K562 (cell line): ENCODE results near the gene PNISR. TPM values are rescaled to one million over a fixed set of nuclear protein-coding genes. Genes with fewer than 3 reads are reported as not detected.

Source experiments
- ATAC-seq: fragments of 200-7000 bp; cut with Tn5 transposase; 3 replicates; pipeline ENCODE4 v1.9.1; 2020; ENCODE audit warnings: moderate library complexity
- BruUV-seq: library from RNA; stranded (reverse); fragments of 400-500 nt; replicated peaks from 2 replicates; lab custom pipeline; 2021; lab: Mats Ljungman, UMichigan
- CTCF ChIA-PET: fragments of 300-600 bp; formaldehyde crosslinking; extraction: SDS; loops from one replicate; lab custom pipeline; 2021; ENCODE audit warnings: low intra/inter-chr PET ratio; lab: Yijun Ruan, JAX
- POLR2A ChIA-PET: fragments of 300-600, 350-650 bp; sonication (Branson Sonifier 250); formaldehyde crosslinking; extraction: SDS; loops from one replicate; lab custom pipeline; 2021; ENCODE audit warnings: antibody characterized with exemption, inconsistent platforms; lab: Yijun Ruan, JAX
- DNase-seq, 4 experiments: peaks; one replicate each; pipeline versions ENCODE4 v3.0.0 to v3.0.0-alpha.2; 2011 to 2018; ENCODE audit warnings: low spot score in 3 of 4, mixed read lengths in 3 of 4; ENCODE audit errors: extremely low read depth in 1 of 4
- FAIRE-seq: peaks from 2 replicates; lab custom pipeline; 2011; peaks lifted over from hg19 to GRCh38; lab: Jason Lieb, UNC
- H2AFZ ChIP-seq: 2 replicates; pipeline ENCODE4 v1.6.0; 2011; ENCODE audit warnings: low read depth, low read length, control low read depth, inconsistent platforms
- H3K27ac ChIP-seq: fragments of 200-600 bp; 3 replicates; pipeline ENCODE4 v1.8.0; 2011; ENCODE audit warnings: low read depth, mild to moderate bottlenecking, control low read depth, inconsistent platforms, low read length, moderate library complexity, mixed read lengths; ENCODE audit errors: extremely low read depth
- H3K27me3 ChIP-seq, 2 experiments: fragments of 300-600 bp in 1 of 2; 2 replicates in 1 of 2; 3 replicates in 1 of 2; pipeline versions ENCODE4 v1.6.0 to v1.8.0; 2011; ENCODE audit warnings: inconsistent platforms in 2 of 2, low read length in 2 of 2, mild to moderate bottlenecking in 1 of 2, mixed read lengths in 1 of 2, moderate library complexity in 1 of 2; ENCODE audit not compliant: control insufficient read depth in 2 of 2, insufficient read depth in 2 of 2
- H3K36me3 ChIP-seq: fragments of 300-600 bp; 3 replicates; pipeline ENCODE4 v1.8.0; 2011; ENCODE audit warnings: mild to moderate bottlenecking, low read length, inconsistent platforms; ENCODE audit not compliant: control insufficient read depth, insufficient read depth
- H3K4me1 ChIP-seq, 2 experiments: fragments of 200-600 bp in 1 of 2; replicated peaks in 1 of 2; 2 replicates in 1 of 2; 3 replicates in 1 of 2; pipeline versions ENCODE4 v1.5.1 to v1.8.0; 2011; ENCODE audit warnings: inconsistent platforms in 2 of 2, low read length in 2 of 2, mild to moderate bottlenecking in 1 of 2, mixed read lengths in 1 of 2, moderate library complexity in 1 of 2; ENCODE audit not compliant: control insufficient read depth in 2 of 2, insufficient read depth in 2 of 2
- H3K4me2 ChIP-seq: 2 replicates; pipeline ENCODE4 v1.6.1; 2011; ENCODE audit warnings: low read length, control low read depth, inconsistent platforms, mixed read lengths; ENCODE audit not compliant: insufficient read depth
- H3K4me3 ChIP-seq: fragments of 200-600 bp; sonication (generic), shearing (Covaris generic); 2 replicates; pipeline ENCODE4 v1.5.1; 2016; ENCODE audit warnings: control low read depth, inconsistent platforms
- H3K79me2 ChIP-seq: fragments of 200-600 bp; 3 replicates; pipeline ENCODE4 v1.8.0; 2011; ENCODE audit warnings: low read length, inconsistent platforms; ENCODE audit not compliant: control insufficient read depth, insufficient read depth
- H3K9ac ChIP-seq, 2 experiments: 2 replicates each; pipeline versions ENCODE4 v1.6.0 to v1.6.1; 2011; ENCODE audit warnings: low read depth in 2 of 2, low read length in 2 of 2, control low read depth in 1 of 2, inconsistent platforms in 1 of 2, mild to moderate bottlenecking in 1 of 2, mixed read lengths in 1 of 2; ENCODE audit not compliant: insufficient read depth in 1 of 2
- H3K9me1 ChIP-seq: one replicate; pipeline ENCODE4 v1.6.0; 2011; ENCODE audit warnings: inconsistent platforms, mild to moderate bottlenecking, low read length, moderate library complexity; ENCODE audit not compliant: control insufficient read depth, insufficient read depth
- H3K9me3 ChIP-seq: replicated peaks from 2 replicates; pipeline ENCODE4 v1.5.1; 2011; ENCODE audit warnings: low read depth, low read length, inconsistent platforms; ENCODE audit not compliant: control insufficient read depth, insufficient read depth
- H4K20me1 ChIP-seq: replicated peaks from 2 replicates; pipeline ENCODE4 v1.6.1; 2011; ENCODE audit warnings: low read length, inconsistent platforms, mixed read lengths; ENCODE audit not compliant: control insufficient read depth, insufficient read depth
- ARNT ChIP-seq, 2 experiments: fragments of 450-650 bp; IDR thresholded peaks; 2 replicates each; pipeline ENCODE4 v1.6.1; 2016; ENCODE audit warnings: mild to moderate bottlenecking in 1 of 2
- ATF1 ChIP-seq, 2 experiments: fragments of 450-650 bp in 1 of 2; IDR thresholded peaks; 2 replicates each; pipeline ENCODE4 v1.6.1; 2016; ENCODE audit warnings: missing compliant biosample characterization in 1 of 2, missing genetic modification characterization in 1 of 2
- FOSL1 ChIP-seq: fragments of 200-800 bp; sonication (Bioruptor generic); conservative IDR thresholded peaks from 2 replicates; pipeline ENCODE4 v1.6.1; 2016; ENCODE audit warnings: missing genetic modification characterization, missing compliant biosample characterization
- HNRNPUL1 ChIP-seq: fragments of 200-400 bp; formaldehyde crosslinking; IDR thresholded peaks from 2 replicates; pipeline ENCODE4 v1.6.1; 2017; ENCODE audit warnings: low read length
- NCOA6 ChIP-seq: fragments of 450-650 bp; IDR thresholded peaks from 2 replicates; pipeline ENCODE4 v1.6.1; 2017; ENCODE audit warnings: mild to moderate bottlenecking
- NFE2 ChIP-seq: IDR thresholded peaks from 2 replicates; pipeline ENCODE4 v1.6.1; 2014; ENCODE audit warnings: antibody characterized with exemption, low read depth
- POU5F1 ChIP-seq: fragments of 150-350 bp; IDR thresholded peaks from 2 replicates; pipeline ENCODE4 v1.6.1; 2014; ENCODE audit warnings: borderline replicate concordance, low read length, low read depth, mild to moderate bottlenecking; ENCODE audit not compliant: partially characterized antibody
- TSHZ1 ChIP-seq: fragments of 250-450 bp; sonication (Bioruptor Pico); IDR thresholded peaks from 2 replicates; pipeline ENCODE4 v1.4.0; 2020; ENCODE audit warnings: mild to moderate bottlenecking, moderate library complexity
- U2AF2 ChIP-seq: fragments of 200-400 bp; formaldehyde crosslinking; optimal IDR thresholded peaks from 2 replicates; pipeline ENCODE3; 2017; ENCODE audit warnings: low read depth, mild to moderate bottlenecking, low read length
- ZFP30 ChIP-seq: fragments of 250-450 bp; sonication (Bioruptor Pico); IDR thresholded peaks from 2 replicates; pipeline ENCODE4 v1.8.0; 2022; ENCODE audit warnings: moderate library complexity, mild to moderate bottlenecking, inconsistent platforms, borderline replicate concordance
- ZNF316 ChIP-seq: fragments of 450-650 bp; IDR thresholded peaks from 2 replicates; pipeline ENCODE4 v1.6.1; 2016
- ZNF586 ChIP-seq: fragments of 450-650 bp; formaldehyde crosslinking; conservative IDR thresholded peaks from 2 replicates; pipeline ENCODE4 v1.4.0; 2020; ENCODE audit warnings: mild to moderate bottlenecking, moderate library complexity
- ZNF764 ChIP-seq: fragments of 250-450 bp; sonication (Bioruptor Pico); IDR thresholded peaks from 2 replicates; pipeline ENCODE4 v1.4.0; 2020; ENCODE audit warnings: low read depth, mild to moderate bottlenecking, moderate library complexity
- WGBS: fragments of 100-300 bp; shearing (Covaris generic); methylation state at CpG from one replicate; pipeline ENCODE4 v1.1.6; 2016; ENCODE audit warnings: low coverage, mixed read lengths; ENCODE audit not compliant: insufficient coverage; ENCODE audit errors: missing lambda C conversion rate; 5-methylcytosine and 5-hydroxymethylcytosine counted together
- in situ Hi-C: fragments of 300-500 bp; cut with MboI; formaldehyde crosslinking; loops from 4 replicates; pipeline ENCODE4 v1.15.0; 2018; ENCODE audit warnings: inconsistent platforms, mixed read lengths
- intact Hi-C: fragments of 100-400 bp; cut with micrococcal nuclease; formaldehyde crosslinking; loops from 2 replicates; pipeline ENCODE4 v1.14.2; 2022
- polyA plus RNA-seq, 8 experiments: library from polyadenylated mRNA; depleted of rRNA in 4 of 8; stranded (reverse) in 5 of 8; unstranded in 3 of 8; fragments of >200 nt; fragmentation: Nextera tagmentation in 2 of 8; fragmentation: Illumina TruSeq in 1 of 8; extraction: Ambion mirVana in 2 of 8; extraction: Trizol in 1 of 8; gene quantifications; 2 replicates each; pipeline versions ENCODE4 v1.2.1 to v1.2.3, GENCODE V29; 2011 to 2014; ENCODE audit warnings: inconsistent platforms in 1 of 8, missing spikeins in 1 of 8
- total RNA-seq, 7 experiments: library from RNA; depleted of rRNA in 6 of 7; stranded (reverse); fragments of >200 nt in 6 of 7; fragmentation: Illumina TruSeq in 2 of 7; extraction: Trizol in 2 of 7; gene quantifications; 2 replicates each; pipeline versions ENCODE4 v1.2.1 to v1.2.3, GENCODE V29; 2011 to 2021; ENCODE audit warnings: low replicate concordance in 1 of 7

The PNISR gene
- total and polyA plus RNA-seq, 9 of the 15 experiments (the other 6 are each of a cell fraction or from before 2014, with no cell fraction given) = 97.4 to 206 (median 131) TPM

GRCh38 chr6:99362678-99363268, 62.3 kb downstream of the PNISR start:
- Histone ChIP-seq H3K9ac (no peak overlapping the region), H3K79me2 (no peaks in the 10 kb centered on the region), H3K27me3 (peaks cover 0 to 2% of the 10 kb centered on the region in 2 experiments; a peak in 1 of 5 replicates), H3K4me1 (no peaks in the 10 kb centered on the region), H3K27ac (no peak overlapping the region), H2AFZ (no peak overlapping the region), H3K36me3 (no peaks in the 10 kb centered on the region), H4K20me1 (no peaks in the 10 kb centered on the region), H3K4me2 (no peak overlapping the region), H3K9me1 (no peaks in the 10 kb centered on the region), H3K4me3 (no peak overlapping the region), H3K9me3 (no peaks in the 10 kb centered on the region)
- ChIA-PET CTCF (no interaction called here), POLR2A (no interaction called here)
- FAIRE-seq = no peak
- TF ChIP-seq FOSL1 (tag) (no peak), HNRNPUL1 (no peak), NFE2 (peak; percentile 46), ZNF316 (peak; percentile 47; the same call in 1 of the 2 replicates), ZNF764 (CRISPR knock-in tag) (no peak), U2AF2 (no peak), ATF1 (CRISPR knock-in tag; IDR thresholded peaks at IDR 0.05) (no peak), ATF1 (tag; IDR thresholded peaks at IDR 0.05) (no peak), NCOA6 (no peak), TSHZ1 (CRISPR knock-in tag) (no peak), ZNF586 (CRISPR knock-in tag) (no peak), ARNT (IDR thresholded peaks at IDR 0.05) (no peak), POU5F1 (no peak), ZFP30 (CRISPR knock-in tag) (no peak)
- BruUV-seq = no TSS peak
- in situ Hi-C loops = no loop called here
- DNase-seq = no peak
- intact Hi-C loops = no loop called here
- WGBS = 6% methylated on average over 1 of the region's 1 CpG
- no peak for ATAC-seq
